Muscle layer of duodenum (tissue), 2 donors: ENCODE data around the gene BCL7A.

Experiments used
- H3K27ac ChIP-seq: one replicate; pipeline ENCODE4 v1.7.0; 2013; ENCODE audit warnings: mild to moderate bottlenecking, low read length
- H3K27me3 ChIP-seq: one replicate; pipeline ENCODE4 v1.7.0; 2013; ENCODE audit warnings: low read depth, mild to moderate bottlenecking, control low read depth, low read length
- H3K36me3 ChIP-seq, 2 donors: one replicate each; pipeline ENCODE4 v1.7.0; 2013; ENCODE audit warnings: low read length in 2 of 2, control low read depth in 1 of 2, mild to moderate bottlenecking in 1 of 2; ENCODE audit not compliant: insufficient read depth in 2 of 2, control insufficient read depth in 1 of 2
- H3K4me1 ChIP-seq, 2 donors: one replicate each; pipeline ENCODE4 v1.7.0; 2013; ENCODE audit warnings: low read length in 2 of 2, mild to moderate bottlenecking in 2 of 2, control low read depth in 1 of 2, moderate library complexity in 1 of 2; ENCODE audit not compliant: insufficient read depth in 2 of 2, control insufficient read depth in 1 of 2
- H3K4me3 ChIP-seq, 2 donors: one replicate each; pipeline ENCODE4 v1.7.0; 2013; ENCODE audit warnings: low read length in 2 of 2, low read depth in 1 of 2, mild to moderate bottlenecking in 1 of 2
- H3K9me3 ChIP-seq, 2 donors: one replicate each; pipeline ENCODE4 v1.7.0; 2013; ENCODE audit warnings: low read length in 2 of 2, control low read depth in 1 of 2, mild to moderate bottlenecking in 1 of 2; ENCODE audit not compliant: control insufficient read depth in 1 of 2
- donor health status: healthy.

BCL7A gene

GRCh38 chr12:122021193-122021821 is 377 bp upstream of the BCL7A start:
- H3K36me3 ChIP-seq: no peaks in the 10 kb centered on the region
- H3K9me3 ChIP-seq: no peaks in the 10 kb centered on the region
- no peak overlapping the region for H3K27ac ChIP-seq
- peaks cover 4 to 25% of the 10 kb centered on the region in 2 donors for H3K4me1 ChIP-seq
- H3K4me3 ChIP-seq: peak overlapping the region; percentile 26 to 74
- H3K27me3 ChIP-seq: peaks cover 5% of the 10 kb centered on the region

- H3K4me1 ChIP-seq: peaks cover 4 to 25% of the 10 kb centered on the region in 2 donors
Measured at GRCh38 chr12:122022393-122023338, 982 bp downstream of the BCL7A start.

GRCh38 chr12:122023339-122024131 is 1.9 kb downstream of the BCL7A start:
- peak overlapping the region; percentile 55 to 79 for H3K4me3 ChIP-seq

More at GRCh38 chr12:122022393-122023338, 982 bp downstream of the BCL7A start:
- Histone ChIP-seq H3K27ac (peak overlapping the region; percentile 39), H3K36me3 (no peaks in the 10 kb centered on the region), H3K9me3 (no peaks in the 10 kb centered on the region), H3K4me3 (peak overlapping the region; percentile 55 to 79), H3K27me3 (peaks cover 5% of the 10 kb centered on the region)

GRCh38 chr12:122024132-122024785 is 2.6 kb downstream of the BCL7A start:
- H3K4me3 ChIP-seq: peak overlapping the region in 1 of 2 donors; percentile 79
- H3K27me3 ChIP-seq: peaks cover 5% of the 10 kb centered on the region
- H3K36me3 ChIP-seq: no peaks in the 10 kb centered on the region
- H3K27ac ChIP-seq: no peak overlapping the region
- no peaks in the 10 kb centered on the region for H3K9me3 ChIP-seq
- peaks cover 4 to 25% of the 10 kb centered on the region in 2 donors for H3K4me1 ChIP-seq

More at GRCh38 chr12:122023339-122024131, 1.9 kb downstream of the BCL7A start:
- Histone ChIP-seq H3K4me1 (peaks cover 4 to 25% of the 10 kb centered on the region in 2 donors), H3K36me3 (no peaks in the 10 kb centered on the region), H3K9me3 (no peaks in the 10 kb centered on the region), H3K27ac (peak overlapping the region; percentile 39), H3K27me3 (peaks cover 5% of the 10 kb centered on the region)

GRCh38 chr12:122026706-122027333 is 5.1 kb downstream of the BCL7A start:
- Histone ChIP-seq H3K27ac (no peak overlapping the region), H3K4me3 (no peak overlapping the region), H3K4me1 (peaks cover 0 to 15% of the 10 kb centered on the region in 2 donors), H3K27me3 (no peaks in the 10 kb centered on the region), H3K36me3 (no peaks in the 10 kb centered on the region), H3K9me3 (no peaks in the 10 kb centered on the region)

- Histone ChIP-seq H3K4me3 (no peak overlapping the region), H3K4me1 (peaks cover 0 to 12% of the 10 kb centered on the region in 2 donors), H3K36me3 (no peaks in the 10 kb centered on the region), H3K9me3 (no peaks in the 10 kb centered on the region), H3K27ac (no peak overlapping the region), H3K27me3 (no peaks in the 10 kb centered on the region)
Measured at GRCh38 chr12:122028165-122028904, 6.7 kb downstream of the BCL7A start.

GRCh38 chr12:122028905-122029560 is 7.3 kb downstream of the BCL7A start:
- Histone ChIP-seq H3K9me3 (no peaks in the 10 kb centered on the region), H3K27ac (no peak overlapping the region), H3K36me3 (no peaks in the 10 kb centered on the region), H3K4me1 (peaks cover 0 to 5% of the 10 kb centered on the region in 2 donors), H3K4me3 (no peak overlapping the region), H3K27me3 (no peaks in the 10 kb centered on the region)

- no peak overlapping the region for H3K4me3 ChIP-seq
- no peak overlapping the region for H3K27ac ChIP-seq
- H3K27me3 ChIP-seq: no peaks in the 10 kb centered on the region
- no peaks in the 10 kb centered on the region for H3K9me3 ChIP-seq
- no peaks in the 10 kb centered on the region for H3K4me1 ChIP-seq
- no peaks in the 10 kb centered on the region for H3K36me3 ChIP-seq
Measured at GRCh38 chr12:122029620-122030423, 8.1 kb downstream of the BCL7A start.

- H3K36me3 ChIP-seq: peaks cover 0 to 2% of the 10 kb centered on the region in 2 donors
- H3K27me3 ChIP-seq: no peaks in the 10 kb centered on the region
- no peaks in the 10 kb centered on the region for H3K4me1 ChIP-seq
- H3K4me3 ChIP-seq: no peak overlapping the region
- H3K27ac ChIP-seq: no peak overlapping the region
- no peaks in the 10 kb centered on the region for H3K9me3 ChIP-seq
Measured at GRCh38 chr12:122030424-122031035, 8.8 kb downstream of the BCL7A start.
